SK-N-SH (cell line): Measurements from ENCODE around the gene BEST2.

Experiments
- FOXJ3 ChIP-seq: sonication (generic); formaldehyde crosslinking; IDR thresholded peaks from 2 replicates; pipeline ENCODE4 v1.5.1; 2020; ENCODE audit warnings: mild to moderate bottlenecking, missing genetic modification reagents
- GABPA ChIP-seq: IDR thresholded peaks from 2 replicates; pipeline ENCODE4 v1.4.0; 2012; ENCODE audit warnings: low read depth, mild to moderate bottlenecking
- JUND ChIP-seq: IDR thresholded peaks from 2 replicates; pipeline ENCODE4 v1.4.0; 2012
- MXI1 ChIP-seq: IDR thresholded peaks from 2 replicates; pipeline ENCODE4 v1.6.1; 2012; ENCODE audit warnings: mild to moderate bottlenecking, low read depth, low read length, improper control_type of control experiment
- POLR2AphosphoS5 ChIP-seq: IDR thresholded peaks from 2 replicates; pipeline ENCODE4 v1.6.1; 2012; ENCODE audit warnings: low read depth, low read length
- RFX5 ChIP-seq: IDR thresholded peaks from 2 replicates; pipeline ENCODE4 v1.6.1; 2012; ENCODE audit warnings: mild to moderate bottlenecking, improper control_type of control experiment, low read length
- TF ChIP-seq, protein P1 (sequence below): IDR thresholded peaks from 2 replicates; pipeline ENCODE4 v1.4.0; 2012; ENCODE audit warnings: low read depth
- TF ChIP-seq, protein P2 (sequence below): fragments of 200-600 bp; sonication (generic); IDR thresholded peaks from 2 replicates; pipeline ENCODE4 v1.6.1; 2017; ENCODE audit warnings: antibody characterized with exemption, mild to moderate bottlenecking, moderate library complexity

- no peak for TF ChIP-seq FOXJ3 (CRISPR knock-in tag)
- TF ChIP-seq, protein P1, sequence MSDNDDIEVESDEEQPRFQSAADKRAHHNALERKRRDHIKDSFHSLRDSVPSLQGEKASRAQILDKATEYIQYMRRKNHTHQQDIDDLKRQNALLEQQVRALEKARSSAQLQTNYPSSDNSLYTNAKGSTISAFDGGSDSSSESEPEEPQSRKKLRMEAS = no peak
- no peak for TF ChIP-seq RFX5
- TF ChIP-seq GABPA = no peak
- TF ChIP-seq POLR2AphosphoS5 = no peak
- TF ChIP-seq, protein P2, sequence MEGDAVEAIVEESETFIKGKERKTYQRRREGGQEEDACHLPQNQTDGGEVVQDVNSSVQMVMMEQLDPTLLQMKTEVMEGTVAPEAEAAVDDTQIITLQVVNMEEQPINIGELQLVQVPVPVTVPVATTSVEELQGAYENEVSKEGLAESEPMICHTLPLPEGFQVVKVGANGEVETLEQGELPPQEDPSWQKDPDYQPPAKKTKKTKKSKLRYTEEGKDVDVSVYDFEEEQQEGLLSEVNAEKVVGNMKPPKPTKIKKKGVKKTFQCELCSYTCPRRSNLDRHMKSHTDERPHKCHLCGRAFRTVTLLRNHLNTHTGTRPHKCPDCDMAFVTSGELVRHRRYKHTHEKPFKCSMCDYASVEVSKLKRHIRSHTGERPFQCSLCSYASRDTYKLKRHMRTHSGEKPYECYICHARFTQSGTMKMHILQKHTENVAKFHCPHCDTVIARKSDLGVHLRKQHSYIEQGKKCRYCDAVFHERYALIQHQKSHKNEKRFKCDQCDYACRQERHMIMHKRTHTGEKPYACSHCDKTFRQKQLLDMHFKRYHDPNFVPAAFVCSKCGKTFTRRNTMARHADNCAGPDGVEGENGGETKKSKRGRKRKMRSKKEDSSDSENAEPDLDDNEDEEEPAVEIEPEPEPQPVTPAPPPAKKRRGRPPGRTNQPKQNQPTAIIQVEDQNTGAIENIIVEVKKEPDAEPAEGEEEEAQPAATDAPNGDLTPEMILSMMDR = no peak
- no peak for TF ChIP-seq JUND
- no peak for TF ChIP-seq MXI1
Measured at GRCh38 chr19:12790628-12791344, 39.2 kb downstream of the BEST2 start.
